Stimulated activated CD8-positive, alpha-beta memory T cell treated with anti-CD3 and anti-CD28 coated beads, Interleukin-4, amount 100 ng/mL, for 48 hours (primary cell): ENCODE measurements around the gene SEMA3B.
"Not testable (repeated sequence)": the region's sequence is repeated elsewhere in the genome, so short reads cannot be mapped to it uniquely, and the experiment has no call there.

Source experiments
- DNase-seq: peaks from one replicate; pipeline ENCODE4 v3.0.0-alpha.2; 2020

Gene SEMA3B

GRCh38 chr3:50274371-50275104 lies 5.6 kb downstream of the SEMA3B start:
- peak; percentile 89 for DNase-seq

GRCh38 chr3:50275141-50275995 lies 6.4 kb downstream of the SEMA3B start:
- no peak for DNase-seq

GRCh38 chr3:50275996-50276761 lies 7.2 kb downstream of the SEMA3B start:
- peak; percentile 55 for DNase-seq

DNA sequence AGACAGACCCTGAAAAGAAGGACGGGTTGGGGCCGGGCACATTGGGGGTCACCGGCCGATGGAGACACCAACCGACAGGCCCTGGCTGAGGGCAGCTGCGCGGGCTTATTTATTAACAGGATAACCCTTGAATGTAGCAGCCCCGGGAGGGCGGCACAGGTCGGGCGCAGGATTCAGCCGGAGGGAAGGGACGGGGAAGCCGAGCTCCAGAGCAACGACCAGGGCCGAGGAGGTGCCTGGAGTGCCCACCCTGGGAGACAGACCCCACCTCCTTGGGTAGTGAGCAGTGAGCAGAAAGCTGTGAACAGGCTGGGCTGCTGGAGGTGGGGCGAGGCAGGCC lies 7.8 kb downstream of the SEMA3B start:
- DNase-seq: no peak

GRCh38 chr3:50278123-50278879 lies 9.4 kb downstream of the SEMA3B start:
- DNase-seq: no peak

DNA sequence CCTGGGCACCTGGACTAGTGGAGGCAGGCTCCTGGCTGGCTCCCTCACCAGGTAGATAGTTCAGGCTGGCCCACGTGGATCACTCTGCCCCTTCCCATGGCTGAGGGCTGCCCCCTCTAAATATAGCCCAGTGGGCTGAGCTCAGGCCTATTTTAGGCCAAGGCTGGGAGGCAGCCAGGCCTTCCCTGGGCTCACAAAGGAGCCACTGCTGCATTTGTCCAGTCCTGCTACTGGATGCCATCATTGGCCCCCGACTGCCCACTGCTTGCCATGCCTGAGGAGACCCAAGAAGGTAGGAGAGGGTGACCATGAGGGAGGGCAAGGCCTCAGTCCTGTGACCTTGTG lies 9.9 kb downstream of the SEMA3B start, which contains the start of gene LSMEM2:
LSMEM2 (plus strand) TSS at position 208 of the 345 bp plus-strand sequence; CDS start at position 235, 27 bp downstream.
- no peak for DNase-seq

DNA sequence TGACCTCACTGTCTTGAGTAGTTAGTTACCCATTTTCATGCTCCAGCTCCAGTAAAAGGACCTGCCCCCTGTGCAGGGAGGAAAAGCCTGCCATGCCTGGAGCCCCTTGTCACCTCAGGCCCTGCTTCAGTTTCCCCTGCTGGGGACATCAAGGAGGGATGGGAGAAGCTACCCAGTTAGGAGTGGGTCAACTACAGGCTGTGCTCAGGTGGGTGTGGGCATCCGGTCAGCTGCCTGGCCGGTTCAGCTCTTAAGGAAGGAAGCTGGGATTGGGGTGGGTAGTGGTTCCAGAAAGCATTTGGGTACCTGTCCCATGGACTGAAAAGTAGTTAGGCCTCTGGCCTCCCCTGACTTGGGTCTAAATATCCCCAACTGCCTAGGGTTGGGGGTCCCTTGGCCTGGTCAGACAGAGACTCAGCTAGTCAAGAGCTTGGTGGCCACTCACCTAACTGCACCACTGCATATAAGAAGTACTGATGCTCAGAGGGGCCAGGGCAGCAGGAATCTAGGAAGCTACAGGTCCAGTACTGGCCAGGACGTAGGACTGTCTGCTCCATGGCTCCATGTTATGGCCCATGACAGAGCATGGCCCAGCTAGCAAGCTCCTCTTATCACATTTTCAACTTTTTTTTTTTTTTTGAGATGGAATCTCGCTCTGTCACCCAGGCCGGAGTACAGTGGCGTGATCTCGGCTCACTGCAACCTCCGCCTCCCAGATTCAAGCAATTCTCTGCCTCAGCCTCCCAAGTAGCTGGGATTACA lies 10.5 kb downstream of the SEMA3B start:
- no peak for DNase-seq

- DNase-seq: not testable (repeated sequence)
Measured at GRCh38 chr3:50284121-50284520, 15.2 kb downstream of the SEMA3B start.

DNA sequence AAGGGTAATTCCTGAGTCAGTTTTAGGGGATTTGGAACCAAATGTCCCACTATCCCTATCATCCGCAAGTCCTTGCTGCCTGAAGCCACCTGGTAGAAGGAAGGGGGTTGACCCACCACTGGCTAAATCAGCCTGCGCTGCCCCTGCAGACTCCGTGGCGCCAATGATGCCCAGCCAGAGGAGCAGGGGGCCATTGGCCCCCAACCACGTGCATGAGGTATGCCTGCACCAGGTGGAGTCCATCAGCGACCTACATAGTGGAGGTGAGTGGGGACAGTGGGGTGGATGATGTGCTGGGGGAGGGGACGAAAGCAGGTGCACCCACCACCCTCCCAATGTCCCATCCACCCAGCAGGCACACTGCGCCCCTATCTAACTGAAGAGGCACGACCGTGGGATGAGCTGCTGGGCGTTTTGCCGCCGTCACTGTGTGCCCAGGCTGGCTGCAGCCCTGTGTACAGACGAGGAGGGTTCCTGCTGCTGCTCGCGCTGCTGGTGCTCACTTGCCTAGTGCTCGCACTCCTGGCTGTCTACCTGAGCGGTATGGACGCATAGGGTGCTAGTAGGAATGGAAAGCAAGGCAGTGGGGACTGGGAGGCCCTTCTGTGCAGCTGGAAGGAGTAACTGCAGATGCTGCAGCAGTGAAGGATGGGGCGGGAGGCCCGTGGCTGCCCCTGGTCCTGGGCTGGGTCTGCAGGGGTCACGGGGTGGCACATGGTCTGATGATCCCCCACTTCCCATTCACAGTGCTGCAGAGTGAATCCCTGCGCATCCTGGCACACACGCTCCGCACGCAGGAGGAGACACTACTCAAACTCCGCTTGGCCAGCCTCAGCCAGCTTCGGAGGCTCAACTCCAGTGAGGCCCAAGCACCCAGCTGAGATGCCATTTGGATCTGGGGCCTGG lies 17.6 kb downstream of the SEMA3B start:
- DNase-seq: no peak

GRCh38 chr3:50287262-50287661 lies 18.3 kb downstream of the SEMA3B start:
- no peak for DNase-seq

- no peak for DNase-seq
Measured at GRCh38 chr3:50288387-50289007, 19.6 kb downstream of the SEMA3B start.

GRCh38 chr3:50289130-50289529 lies 20.2 kb downstream of the SEMA3B start:
- no peak for DNase-seq

DNA sequence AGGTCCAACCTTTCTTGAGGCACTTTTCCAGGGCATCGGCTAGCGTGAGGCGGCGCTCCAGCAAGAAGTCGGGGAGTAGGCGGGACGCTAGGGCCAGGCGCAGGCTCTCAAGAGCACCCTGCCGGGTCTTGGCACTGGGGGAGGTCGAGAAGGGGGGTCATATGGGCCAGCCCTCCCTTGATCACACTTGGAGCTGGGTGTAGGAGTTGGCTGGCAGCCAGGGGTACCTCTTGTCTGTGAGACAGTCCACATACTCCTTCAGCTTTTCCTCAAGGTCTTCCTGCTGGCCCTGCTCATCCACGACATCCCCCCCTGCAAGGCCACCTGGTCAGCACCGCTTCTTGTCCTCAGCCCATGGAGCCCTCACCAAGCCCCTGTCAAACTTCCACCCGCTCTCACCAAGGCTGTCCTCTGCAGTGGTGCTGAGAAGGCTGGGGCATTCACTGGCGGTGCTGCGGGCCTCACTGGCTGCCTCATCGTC lies 21.3 kb downstream of the SEMA3B start:
- no peak for DNase-seq

DNA sequence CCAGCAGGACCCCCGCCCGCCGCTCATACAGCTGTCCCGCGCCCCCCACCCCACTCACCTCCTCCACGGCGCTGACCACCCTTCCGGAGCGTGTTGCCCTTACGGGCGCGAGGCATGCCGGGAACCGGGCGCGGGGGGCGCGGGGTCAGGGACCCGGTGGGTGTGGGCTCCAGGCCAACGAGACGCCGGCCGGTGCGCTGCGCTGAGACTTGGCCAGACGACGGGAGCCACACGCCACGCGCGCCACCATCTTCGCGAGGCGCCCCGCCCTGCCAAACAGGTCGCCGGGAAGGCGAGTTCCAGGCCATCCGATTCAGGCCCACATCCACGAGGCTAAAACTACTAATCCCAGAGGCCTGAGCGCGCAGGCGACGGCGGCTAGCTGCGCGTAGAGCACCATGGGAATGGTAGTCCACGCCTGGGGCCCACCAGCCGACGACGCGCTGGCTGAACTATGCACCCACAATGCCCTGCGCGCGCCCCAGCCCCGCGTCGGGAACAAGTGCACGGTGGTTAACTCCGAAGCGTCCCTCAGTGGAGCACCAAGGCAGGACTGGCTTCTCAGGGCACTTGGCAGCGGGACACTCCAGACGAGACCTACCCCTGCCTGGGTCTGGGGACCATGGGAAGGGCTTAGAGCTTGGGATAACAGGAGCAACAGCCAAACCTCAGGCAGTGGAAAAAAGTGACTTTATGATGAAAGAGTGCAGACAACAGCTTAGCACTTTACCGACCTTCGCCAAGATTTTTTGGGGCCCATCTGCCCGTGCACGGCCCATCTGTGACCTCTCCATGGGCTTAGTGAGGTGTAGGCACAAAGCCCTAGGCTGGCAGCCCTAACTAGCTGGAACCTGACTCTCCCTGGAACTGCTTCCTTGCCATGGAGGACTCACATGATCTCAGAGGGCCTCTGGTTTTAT lies 23.5 kb downstream of the SEMA3B start, which contains the start of gene IFRD2:
IFRD2 (minus strand) TSS at position 271 of the 920 bp plus-strand sequence; CDS start at position 116, 155 bp downstream.
- DNase-seq: peak; percentile 95

DNA sequence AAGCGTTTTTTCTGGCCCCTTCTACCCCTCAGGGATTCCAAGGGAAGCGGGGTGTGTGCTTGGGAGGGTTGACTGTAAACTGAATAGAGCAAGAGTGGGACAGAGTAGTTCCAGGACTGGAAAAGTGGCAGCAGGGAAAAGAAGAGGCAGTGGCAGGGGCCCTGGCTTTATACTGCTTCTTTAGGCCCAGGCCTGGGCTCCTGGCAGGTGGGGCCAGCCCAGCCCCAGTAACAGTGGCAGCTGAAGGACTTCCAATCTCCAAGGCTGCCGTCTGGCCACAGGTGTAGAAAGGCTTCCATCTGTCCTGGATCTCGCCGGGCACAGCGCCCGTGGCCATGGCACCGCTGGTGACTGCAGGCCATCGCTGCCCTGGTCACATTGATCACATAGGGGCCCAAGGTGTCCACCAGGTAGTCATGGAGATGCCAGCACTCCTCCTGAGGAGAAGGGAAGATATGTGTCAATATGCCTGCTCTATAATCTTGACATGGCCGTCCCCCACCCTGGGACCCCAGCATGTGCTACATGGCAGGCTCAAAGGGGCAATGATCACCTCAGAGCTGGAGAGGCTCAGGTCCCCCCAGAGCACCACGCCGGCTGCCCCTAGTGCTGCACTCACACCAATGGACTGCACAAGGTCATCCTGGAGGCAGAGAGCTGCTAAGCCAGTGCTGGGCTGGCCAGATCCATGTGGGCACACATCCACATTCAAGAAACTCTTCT lies 24.3 kb downstream of the SEMA3B start:
- DNase-seq: no peak

- DNase-seq: no peak
Measured at GRCh38 chr3:50294089-50294488, 25.1 kb downstream of the SEMA3B start.

- DNase-seq: no peak
Measured at GRCh38 chr3:50294492-50295403, 25.8 kb downstream of the SEMA3B start.
